WTC11 (cell line): ENCODE results near the gene TDP2. TPM values are rescaled to one million over a fixed set of nuclear protein-coding genes. Genes with fewer than 3 reads are reported as not detected.
A peak's percentile ranks its signal among the peaks of the same experiment; 100 is the strongest.

Source experiments
- ATAC-seq: fragments of 200-7000 bp; cut with Tn5 transposase; 2 replicates; pipeline ENCODE4 v1.10.0; 2021; ENCODE audit warnings: mild to moderate bottlenecking, moderate library complexity
- Bru-seq: library from RNA; stranded (reverse); fragments of 400-500 nt; gene quantifications from one replicate; lab custom pipeline; 2021; lab: Mats Ljungman, UMichigan
- CTCF ChIA-PET: fragments of 300-600 bp; sonication (Branson Sonifier 250); formaldehyde crosslinking; loops from one replicate; lab custom pipeline; 2021; ENCODE audit warnings: antibody characterized with exemption; lab: Charles Lee
- POLR2A ChIA-PET: fragments of 350-600 bp; sonication (Branson Sonifier 250); formaldehyde crosslinking; loops from one replicate; lab custom pipeline; 2021; ENCODE audit warnings: antibody characterized with exemption; lab: Charles Lee
- DNase-seq: peaks from one replicate; pipeline ENCODE4 v3.0.0; 2021; ENCODE audit warnings: low spot score
- H3K27ac Mint-ChIP-seq: 2 replicates; pipeline ENCODE4 v1.8.0; 2021; ENCODE audit warnings: mixed read lengths
- H3K27me3 Mint-ChIP-seq: 2 replicates; pipeline ENCODE4 v1.8.0; 2021; ENCODE audit warnings: low read depth, mild to moderate bottlenecking, moderate library complexity, mixed read lengths
- H3K36me3 Mint-ChIP-seq: 2 replicates; pipeline ENCODE4 v1.8.0; 2021; ENCODE audit warnings: mixed read lengths
- H3K4me1 Mint-ChIP-seq: 2 replicates; pipeline ENCODE4 v1.8.0; 2022; ENCODE audit warnings: mixed read lengths
- H3K4me3 Mint-ChIP-seq: 2 replicates; pipeline ENCODE4 v1.8.0; 2021; ENCODE audit warnings: mild to moderate bottlenecking, moderate library complexity, mixed read lengths
- H3K9me3 Mint-ChIP-seq: 2 replicates; pipeline ENCODE4 v1.8.0; 2021; ENCODE audit warnings: mixed read lengths
- ATF2 ChIP-seq: sonication (generic); formaldehyde crosslinking; IDR thresholded peaks from 2 replicates; pipeline ENCODE4 v1.8.1; 2022; ENCODE audit warnings: low read depth, missing genetic modification reagents, borderline replicate concordance
- CBFB ChIP-seq: sonication (generic); formaldehyde crosslinking; IDR thresholded peaks from 2 replicates; pipeline ENCODE4 v1.8.1; 2022; ENCODE audit warnings: mild to moderate bottlenecking, low read depth, missing genetic modification reagents
- CREB1 ChIP-seq: sonication (generic); formaldehyde crosslinking; IDR thresholded peaks from 2 replicates; pipeline ENCODE4 v1.8.0; 2023; ENCODE audit warnings: mild to moderate bottlenecking, missing genetic modification reagents
- ESRRA ChIP-seq: sonication (generic); formaldehyde crosslinking; IDR thresholded peaks from 2 replicates; pipeline ENCODE4 v1.8.1; 2022; ENCODE audit warnings: mild to moderate bottlenecking, missing genetic modification reagents, borderline replicate concordance
- ETV6 ChIP-seq: sonication (generic); formaldehyde crosslinking; IDR thresholded peaks from 2 replicates; pipeline ENCODE4 v1.8.1; 2022; ENCODE audit warnings: mild to moderate bottlenecking, missing genetic modification reagents
- FOXK1 ChIP-seq: sonication (generic); formaldehyde crosslinking; IDR thresholded peaks from 2 replicates; pipeline ENCODE4 v1.8.0; 2022; ENCODE audit warnings: mild to moderate bottlenecking, moderate library complexity, missing genetic modification reagents
- FOXP1 ChIP-seq: sonication (generic); formaldehyde crosslinking; IDR thresholded peaks from 2 replicates; pipeline ENCODE4 v1.8.0; 2022; ENCODE audit warnings: missing genetic modification reagents, mild to moderate bottlenecking, moderate library complexity, borderline replicate concordance
- GABPB1 ChIP-seq: sonication (generic); formaldehyde crosslinking; IDR thresholded peaks from 2 replicates; pipeline ENCODE4 v1.8.1; 2023; ENCODE audit warnings: mild to moderate bottlenecking, missing genetic modification reagents
- HMGXB4 ChIP-seq: sonication (generic); formaldehyde crosslinking; IDR thresholded peaks from 2 replicates; pipeline ENCODE4 v1.8.1; 2023; ENCODE audit warnings: mild to moderate bottlenecking, moderate library complexity, missing genetic modification reagents
- MAX ChIP-seq: sonication (generic); formaldehyde crosslinking; IDR thresholded peaks from 2 replicates; pipeline ENCODE4 v1.8.0; 2022; ENCODE audit warnings: mild to moderate bottlenecking, missing genetic modification reagents
- NFYB ChIP-seq: sonication (generic); formaldehyde crosslinking; conservative IDR thresholded peaks from 2 replicates; pipeline ENCODE4 v1.8.0; 2022; ENCODE audit warnings: low read depth, missing genetic modification reagents
- SMAD4 ChIP-seq: sonication (generic); formaldehyde crosslinking; IDR thresholded peaks from 2 replicates; pipeline ENCODE4 v1.8.0; 2022; ENCODE audit warnings: mild to moderate bottlenecking, missing genetic modification reagents
- SP1 ChIP-seq: sonication (generic); formaldehyde crosslinking; conservative IDR thresholded peaks from 2 replicates; pipeline ENCODE4 v1.8.1; 2022; ENCODE audit warnings: missing genetic modification reagents
- TCF7 ChIP-seq: sonication (generic); formaldehyde crosslinking; IDR thresholded peaks from 2 replicates; pipeline ENCODE4 v1.8.0; 2022; ENCODE audit warnings: mild to moderate bottlenecking, low read depth, missing genetic modification reagents, moderate library complexity
- TP53 ChIP-seq: sonication (generic); formaldehyde crosslinking; IDR thresholded peaks from 2 replicates; pipeline ENCODE4 v1.8.1; 2023; ENCODE audit warnings: mild to moderate bottlenecking, missing genetic modification reagents
- USF2 ChIP-seq: sonication (generic); formaldehyde crosslinking; IDR thresholded peaks from 2 replicates; pipeline ENCODE4 v1.8.1; 2023; ENCODE audit warnings: mild to moderate bottlenecking, missing genetic modification reagents, moderate library complexity
- ZNF281 ChIP-seq: sonication (generic); formaldehyde crosslinking; IDR thresholded peaks from 2 replicates; pipeline ENCODE4 v1.8.0; 2023; ENCODE audit warnings: mild to moderate bottlenecking, missing genetic modification reagents
- ZNF317 ChIP-seq: sonication (generic); formaldehyde crosslinking; IDR thresholded peaks from 2 replicates; pipeline ENCODE4 v1.8.1; 2023; ENCODE audit warnings: low read depth, mild to moderate bottlenecking, moderate library complexity, missing genetic modification reagents, borderline replicate concordance
- ZNF423 ChIP-seq: fragments of 250-450 bp; sonication (Bioruptor Pico); IDR thresholded peaks from 2 replicates; pipeline ENCODE4 v2.1.2; 2022; ENCODE audit warnings: mild to moderate bottlenecking, moderate library complexity
- ZNF671 ChIP-seq: fragments of 250-450 bp; sonication (Bioruptor Pico); IDR thresholded peaks from 2 replicates; pipeline ENCODE4 v1.8.0; 2021; ENCODE audit warnings: mild to moderate bottlenecking
- long read RNA-seq, 3 experiments: library from RNA in 1 of 3; library from capped mRNA in 1 of 3; library from polyadenylated mRNA in 1 of 3; unstranded in 2 of 3; stranded (forward) in 1 of 3; transcript quantifications; one replicate each; pipeline ENCODE4 v2.0.0, GENCODE V29; 2021
- total RNA-seq: library from RNA; stranded (reverse); gene quantifications from 3 replicates; pipeline ENCODE4 v1.2.3, GENCODE V29; 2021
- TF ChIP-seq, protein P1 (sequence below): sonication (generic); formaldehyde crosslinking; IDR thresholded peaks from 2 replicates; pipeline ENCODE4 v1.8.0; 2022; ENCODE audit warnings: mild to moderate bottlenecking, missing genetic modification reagents
- TF ChIP-seq, protein P2 (sequence below): fragments of 250-450 bp; sonication (Bioruptor Pico); IDR thresholded peaks from 2 replicates; pipeline ENCODE4 v1.9.0; 2021; ENCODE audit warnings: mild to moderate bottlenecking

Gene TDP2
- total RNA-seq (43.5 to 49.1 TPM (median 45.8 TPM) in 3 replicates), Bru-seq, nascent RNA (percentile 96 among the genes with signal in this experiment)
- long read RNA-seq, experiment 1, transcript TDP2-202 (7 exons, 2,071 nt): major isoform, 211 of 251 reads
- long read RNA-seq, experiment 1, partial matches to known transcripts: 24 of 251 reads
- long read RNA-seq, experiment 1, other reads (novel, unspliced or antisense): 12 of 251 reads
- long read RNA-seq, experiment 2, transcript TDP2-202 (7 exons, 2,071 nt): major isoform, 43 of 63 reads
- long read RNA-seq, experiment 2, partial matches to known transcripts: 5 of 63 reads
- long read RNA-seq, experiment 2, other reads (novel, unspliced or antisense): 15 of 63 reads
- long read RNA-seq, experiment 3, transcript TDP2-202 (7 exons, 2,071 nt): major isoform, 165 of 206 reads
- long read RNA-seq, experiment 3, partial matches to known transcripts: 11 of 206 reads
- long read RNA-seq, experiment 3, other reads (novel, unspliced or antisense): 26 of 206 reads

- POLR2A ChIA-PET: interaction anchor here (0.8 to 2.4 kb wide), 8 partner anchors 8 to 172 kb away, joined by 3 to 22 read pairs (median 4); partner anchors contain the start of genes ALDH5A1 and KIAA0319
- Mint-ChIP-seq H3K36me3 (peaks cover 70% of the 10 kb centered on the region), H3K9me3 (peaks cover 33% of the 10 kb centered on the region), H3K4me1 (peaks cover 25% of the 10 kb centered on the region), H3K27me3 (peaks cover 6% of the 10 kb centered on the region; the same call in 1 of the 2 replicates), H3K4me3 (peak within 1 kb of the TSS; percentile 85), H3K27ac (peak within 1 kb of the TSS; percentile 100)
- peak; percentile 96 for ATAC-seq
- CTCF ChIA-PET: interaction anchor here (0.8 to 2.2 kb wide), 11 partner anchors 16 to 351 kb away, joined by 3 to 19 read pairs (median 7); partner anchors contain the start of gene KIAA0319
- DNase-seq: peak; percentile 96
- peak; percentile 26; the same call in 1 of the 2 replicates for TF ChIP-seq ESRRA (CRISPR knock-in tag)
- TF ChIP-seq ZNF671: no peak
- peak; percentile 56; the same call in 1 of the 2 replicates for TF ChIP-seq CREB1 (CRISPR knock-in tag)
- TF ChIP-seq, protein P1, sequence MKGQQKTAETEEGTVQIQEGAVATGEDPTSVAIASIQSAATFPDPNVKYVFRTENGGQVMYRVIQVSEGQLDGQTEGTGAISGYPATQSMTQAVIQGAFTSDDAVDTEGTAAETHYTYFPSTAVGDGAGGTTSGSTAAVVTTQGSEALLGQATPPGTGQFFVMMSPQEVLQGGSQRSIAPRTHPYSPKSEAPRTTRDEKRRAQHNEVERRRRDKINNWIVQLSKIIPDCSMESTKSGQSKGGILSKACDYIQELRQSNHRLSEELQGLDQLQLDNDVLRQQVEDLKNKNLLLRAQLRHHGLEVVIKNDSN: peak; percentile 72; the same call in 1 of the 2 replicates
- peak; percentile 93 for TF ChIP-seq ETV6 (CRISPR knock-in tag)
- no peak; the same call in 1 of the 2 replicates for TF ChIP-seq ZNF281 (CRISPR knock-in tag)
- peak; percentile 93 for TF ChIP-seq HMGXB4 (CRISPR knock-in tag)
- peak; percentile 95 for TF ChIP-seq MAX (CRISPR knock-in tag)
- TF ChIP-seq TP53 (CRISPR knock-in tag): 0 out of 2 replicates have a peak, but pooled peaks have one; percentile 11
- TF ChIP-seq CBFB (CRISPR knock-in tag): 0 out of 2 replicates have a peak, but pooled peaks have one; percentile 75
- TF ChIP-seq, protein P2, sequence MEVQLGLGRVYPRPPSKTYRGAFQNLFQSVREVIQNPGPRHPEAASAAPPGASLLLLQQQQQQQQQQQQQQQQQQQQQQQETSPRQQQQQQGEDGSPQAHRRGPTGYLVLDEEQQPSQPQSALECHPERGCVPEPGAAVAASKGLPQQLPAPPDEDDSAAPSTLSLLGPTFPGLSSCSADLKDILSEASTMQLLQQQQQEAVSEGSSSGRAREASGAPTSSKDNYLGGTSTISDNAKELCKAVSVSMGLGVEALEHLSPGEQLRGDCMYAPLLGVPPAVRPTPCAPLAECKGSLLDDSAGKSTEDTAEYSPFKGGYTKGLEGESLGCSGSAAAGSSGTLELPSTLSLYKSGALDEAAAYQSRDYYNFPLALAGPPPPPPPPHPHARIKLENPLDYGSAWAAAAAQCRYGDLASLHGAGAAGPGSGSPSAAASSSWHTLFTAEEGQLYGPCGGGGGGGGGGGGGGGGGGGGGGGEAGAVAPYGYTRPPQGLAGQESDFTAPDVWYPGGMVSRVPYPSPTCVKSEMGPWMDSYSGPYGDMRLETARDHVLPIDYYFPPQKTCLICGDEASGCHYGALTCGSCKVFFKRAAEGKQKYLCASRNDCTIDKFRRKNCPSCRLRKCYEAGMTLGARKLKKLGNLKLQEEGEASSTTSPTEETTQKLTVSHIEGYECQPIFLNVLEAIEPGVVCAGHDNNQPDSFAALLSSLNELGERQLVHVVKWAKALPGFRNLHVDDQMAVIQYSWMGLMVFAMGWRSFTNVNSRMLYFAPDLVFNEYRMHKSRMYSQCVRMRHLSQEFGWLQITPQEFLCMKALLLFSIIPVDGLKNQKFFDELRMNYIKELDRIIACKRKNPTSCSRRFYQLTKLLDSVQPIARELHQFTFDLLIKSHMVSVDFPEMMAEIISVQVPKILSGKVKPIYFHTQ (CRISPR knock-in tag): no peak
- TF ChIP-seq TCF7 (CRISPR knock-in tag): no peak
- TF ChIP-seq NFYB (CRISPR knock-in tag): no peak
- peak; percentile 94 for TF ChIP-seq FOXK1
- peak; percentile 50; the same call in 1 of the 2 replicates for TF ChIP-seq FOXP1 (CRISPR knock-in tag)
- TF ChIP-seq ATF2 (CRISPR knock-in tag): no peak
- TF ChIP-seq SP1 (CRISPR knock-in tag): peak; percentile 90; the same call in 1 of the 2 replicates
- no peak for TF ChIP-seq ZNF317 (CRISPR knock-in tag)
- peak; percentile 65 for TF ChIP-seq USF2
- TF ChIP-seq GABPB1 (CRISPR knock-in tag): peak; percentile 70
- peak; percentile 23; the same call in 1 of the 2 replicates for TF ChIP-seq ZNF423 (CRISPR knock-in tag)
- no peak for TF ChIP-seq SMAD4 (CRISPR knock-in tag)
Measured at GRCh38 chr6:24666641-24667377, at the start of gene TDP2, which contains the start of gene ACOT13. Gene TDP2 (minus strand): TSS chr6:24666899. CDS start chr6:24666862, 37 bp downstream. Gene ACOT13 (plus strand): TSS chr6:24667077. CDS start chr6:24667264, 187 bp downstream.
